RKO (cell line): ENCODE measurements around the gene SORCS2.

Experiments
- DNase-seq: peaks from one replicate; pipeline ENCODE4 v3.0.0-alpha.2; 2016; ENCODE audit warnings: low spot score

Gene SORCS2

DNA sequence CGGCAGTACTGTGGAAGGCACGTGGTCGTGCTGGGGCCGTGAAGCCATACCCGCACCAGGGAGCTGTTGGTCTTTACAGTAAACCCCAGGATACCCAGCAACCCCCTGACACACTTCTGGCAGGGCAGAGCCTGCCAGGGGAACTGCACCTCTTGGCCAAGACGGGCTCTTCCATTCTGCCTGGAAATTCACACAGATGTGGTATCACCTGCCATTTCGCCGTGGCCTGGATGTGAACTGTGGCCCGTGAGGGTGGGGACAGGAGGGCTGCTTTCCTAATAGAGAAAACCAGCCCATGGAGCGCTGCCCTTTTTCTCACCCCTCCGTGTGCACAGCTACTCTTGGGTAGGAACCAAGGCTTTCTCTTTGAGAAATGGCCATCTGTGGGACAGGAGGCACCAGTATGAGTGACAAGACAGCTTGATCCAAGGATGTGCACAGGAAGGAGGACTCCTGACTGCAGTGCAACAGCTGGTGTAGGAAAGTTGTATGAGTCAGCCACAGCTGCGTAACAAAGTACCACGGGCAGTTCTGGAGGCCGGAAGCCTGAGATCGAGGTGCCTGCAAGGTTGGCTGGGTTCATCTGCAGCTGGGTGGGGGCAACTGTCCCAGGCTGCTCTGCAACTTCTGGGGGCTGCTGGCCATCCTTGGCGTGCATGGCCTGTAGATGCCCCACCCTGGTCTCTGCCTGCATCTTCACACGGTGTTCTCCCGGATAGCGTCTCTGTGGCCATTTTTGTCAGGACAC lies 146.7 kb downstream of the SORCS2 start:
- DNase-seq = no peak

- DNase-seq = no peak
These were observed 147.6 kb downstream of the SORCS2 start for GRCh38 chr4:7339751-7340552.

DNA sequence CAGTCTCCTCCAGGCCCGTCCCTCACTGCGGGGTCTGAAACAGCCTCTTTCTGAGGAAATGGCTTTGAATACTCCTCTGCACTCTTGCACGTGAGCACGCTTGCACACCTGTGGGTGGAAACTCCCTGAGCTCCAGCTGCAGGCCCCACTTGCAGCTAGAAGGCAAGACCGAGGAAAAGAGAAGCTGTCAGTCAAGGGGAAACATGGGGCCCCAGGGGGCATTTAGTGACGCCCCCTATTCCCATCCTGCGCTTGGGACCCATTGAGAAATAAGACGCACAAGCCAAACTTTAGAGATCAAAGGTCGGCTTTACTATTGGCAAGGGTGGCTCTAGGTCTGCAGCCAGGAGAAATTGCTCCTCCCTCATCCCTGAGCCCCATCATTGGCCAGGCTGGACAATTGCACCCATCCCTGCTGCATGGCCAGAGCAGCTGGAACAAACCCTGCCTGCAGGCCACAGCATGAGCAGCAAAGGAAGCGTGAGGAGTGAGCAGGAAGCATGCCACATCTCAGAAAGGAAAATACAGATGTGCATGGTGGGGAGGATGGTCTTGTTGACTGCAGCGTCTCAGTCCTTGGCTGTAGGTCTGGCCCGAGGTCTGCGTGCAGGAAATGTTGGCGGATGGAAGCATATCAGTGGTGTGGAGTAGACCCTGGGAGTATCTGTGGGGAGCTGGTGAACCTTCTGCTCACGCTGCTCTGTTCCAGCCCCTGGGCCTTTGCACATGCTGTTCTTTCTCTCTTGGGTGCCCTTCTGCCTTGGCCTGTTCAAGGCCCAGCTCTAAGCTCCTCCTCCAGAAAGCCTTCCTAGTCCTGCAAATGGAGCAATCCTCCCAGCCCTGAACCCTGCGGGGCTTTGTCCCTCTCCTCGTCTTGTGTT lies 148.5 kb downstream of the SORCS2 start:
- no peak for DNase-seq

GRCh38 chr4:7341491-7342222 lies 149.3 kb downstream of the SORCS2 start:
- no peak for DNase-seq

DNA sequence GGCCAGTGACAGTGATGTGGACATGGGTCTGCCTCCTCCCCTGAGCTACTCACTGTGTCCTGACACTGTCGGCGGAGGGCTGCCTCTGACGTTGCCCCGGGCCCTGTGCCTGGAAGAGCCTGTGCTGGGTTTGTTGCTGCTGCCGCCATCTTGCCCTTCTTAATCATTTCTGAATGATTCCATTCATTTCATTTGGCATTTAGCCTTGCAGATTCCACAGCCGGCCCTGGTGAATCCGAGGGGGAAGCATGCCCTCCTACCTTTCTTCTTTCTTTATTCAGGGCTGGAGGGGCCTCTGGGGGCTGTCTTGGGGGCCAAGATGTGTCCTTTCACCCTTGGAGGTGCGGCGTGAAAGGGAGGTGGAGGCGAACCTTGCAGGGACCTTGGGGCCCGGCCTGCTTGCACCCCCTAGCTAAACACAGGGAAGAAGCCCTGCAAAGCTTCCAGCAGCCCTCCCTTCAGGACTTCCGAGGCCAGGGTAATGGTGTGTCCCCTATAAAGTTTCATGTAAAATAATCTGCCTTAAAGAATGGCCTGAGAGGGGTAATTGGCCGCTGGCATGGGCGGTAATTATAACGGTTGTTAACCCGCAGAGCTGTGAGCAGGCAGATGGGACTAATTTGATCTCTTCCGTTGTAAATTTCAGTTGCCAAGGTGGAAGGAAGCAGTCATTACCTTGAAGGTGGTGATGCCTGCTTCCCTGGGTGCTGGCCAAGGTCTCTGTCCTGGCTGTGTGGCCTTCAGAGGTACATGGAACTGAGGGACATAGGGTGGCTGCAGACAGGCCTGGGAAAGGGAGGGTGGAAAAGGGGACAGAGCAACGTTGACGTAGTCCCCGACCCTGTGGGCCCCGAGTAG lies 150.1 kb downstream of the SORCS2 start:
- no peak for DNase-seq

DNA sequence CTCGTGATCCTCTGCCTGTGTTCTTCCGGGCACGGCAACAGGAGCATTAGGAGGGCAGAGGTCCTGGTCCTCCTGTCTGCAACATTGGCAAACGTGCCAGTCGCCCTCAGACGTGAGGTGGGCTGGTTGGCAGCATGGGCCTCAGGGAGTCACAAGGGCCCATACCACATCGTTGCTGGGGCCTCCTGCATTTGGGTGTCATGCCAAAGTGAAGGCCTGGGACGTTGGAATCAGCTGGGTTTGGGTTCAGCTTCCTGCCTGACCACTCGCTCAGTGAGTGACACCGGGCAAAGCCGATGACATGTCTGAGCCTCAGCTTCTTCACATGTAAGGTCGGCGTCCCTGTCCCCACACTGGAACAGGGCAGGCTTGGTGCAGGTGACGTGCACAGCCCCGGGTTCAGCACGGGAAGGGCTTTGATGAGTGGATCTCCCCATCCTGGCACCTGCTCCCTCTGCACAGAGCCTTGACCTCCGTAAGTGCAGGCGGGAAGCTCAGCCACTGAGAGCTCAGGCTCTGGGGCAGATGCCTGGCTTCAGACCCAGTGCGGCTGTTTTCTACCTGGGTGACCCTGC lies 150.8 kb downstream of the SORCS2 start:
- no peak for DNase-seq

GRCh38 chr4:7343950-7344349 lies 151.6 kb downstream of the SORCS2 start:
- no peak for DNase-seq

- DNase-seq = no peak
These were observed 152.4 kb downstream of the SORCS2 start for GRCh38 chr4:7344636-7345155.

DNA sequence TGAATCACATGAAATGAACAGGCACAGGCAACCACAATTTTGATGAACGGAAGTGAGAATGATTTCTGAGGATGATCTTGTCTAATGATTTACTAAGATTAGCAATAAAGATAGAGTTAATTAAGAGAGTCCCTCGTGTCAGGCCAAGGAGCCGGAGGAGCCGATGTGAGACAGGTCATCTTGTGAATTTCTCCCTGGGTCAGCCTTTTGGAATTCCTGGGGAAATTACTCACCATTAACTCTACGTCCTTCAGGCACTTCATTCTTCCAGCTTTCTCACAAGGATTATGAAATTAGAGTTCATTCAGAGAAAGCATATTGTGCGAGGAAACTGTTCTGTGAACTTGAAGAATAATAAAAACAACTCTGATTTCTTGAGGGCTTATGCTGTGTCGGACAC lies 155.6 kb downstream of the SORCS2 start:
- DNase-seq = peak; percentile 12

- DNase-seq = no peak
These were observed 156.9 kb downstream of the SORCS2 start for GRCh38 chr4:7348946-7349900.

DNA sequence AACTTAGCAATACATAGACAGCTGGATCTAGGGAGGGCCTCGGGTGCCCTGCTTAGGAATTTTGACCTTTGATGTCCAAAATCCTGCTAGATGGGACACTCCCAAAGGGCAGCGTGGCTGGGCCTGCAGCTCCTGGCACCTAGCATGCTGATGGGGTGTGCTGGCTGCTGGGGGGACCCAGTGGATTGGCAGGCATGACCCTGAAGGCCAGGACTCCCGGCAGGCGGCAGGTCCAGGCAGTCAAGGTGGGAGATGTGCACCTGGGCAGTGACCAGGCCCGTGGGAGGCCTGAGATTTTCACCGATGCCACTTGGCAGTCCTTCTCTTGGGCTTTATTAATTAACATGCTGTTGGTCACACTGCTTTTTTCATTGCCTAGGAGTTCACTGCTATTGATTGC lies 158.1 kb downstream of the SORCS2 start:
- no peak for DNase-seq

DNA sequence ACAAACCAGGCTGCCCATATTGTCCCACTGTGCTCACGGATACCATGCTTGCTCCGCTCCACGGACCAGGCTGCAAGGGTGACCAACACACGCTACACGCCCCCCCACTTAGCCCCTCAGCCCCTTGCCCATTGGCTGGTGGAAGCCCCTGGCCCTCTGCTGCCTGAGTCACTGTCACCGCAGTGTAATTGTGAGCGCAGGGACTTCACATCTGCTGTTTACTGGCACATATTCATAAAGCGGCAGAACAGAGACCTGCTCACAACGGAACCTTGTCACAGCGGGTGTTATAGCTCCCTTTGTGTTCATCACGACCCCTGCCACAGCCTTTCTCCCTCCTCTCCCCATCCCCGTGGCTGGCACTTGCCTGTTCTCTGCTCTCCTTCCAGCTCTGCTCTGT lies 158.7 kb downstream of the SORCS2 start:
- no peak for DNase-seq

GRCh38 chr4:7352486-7352885 lies 160.1 kb downstream of the SORCS2 start:
- DNase-seq = no peak

DNA sequence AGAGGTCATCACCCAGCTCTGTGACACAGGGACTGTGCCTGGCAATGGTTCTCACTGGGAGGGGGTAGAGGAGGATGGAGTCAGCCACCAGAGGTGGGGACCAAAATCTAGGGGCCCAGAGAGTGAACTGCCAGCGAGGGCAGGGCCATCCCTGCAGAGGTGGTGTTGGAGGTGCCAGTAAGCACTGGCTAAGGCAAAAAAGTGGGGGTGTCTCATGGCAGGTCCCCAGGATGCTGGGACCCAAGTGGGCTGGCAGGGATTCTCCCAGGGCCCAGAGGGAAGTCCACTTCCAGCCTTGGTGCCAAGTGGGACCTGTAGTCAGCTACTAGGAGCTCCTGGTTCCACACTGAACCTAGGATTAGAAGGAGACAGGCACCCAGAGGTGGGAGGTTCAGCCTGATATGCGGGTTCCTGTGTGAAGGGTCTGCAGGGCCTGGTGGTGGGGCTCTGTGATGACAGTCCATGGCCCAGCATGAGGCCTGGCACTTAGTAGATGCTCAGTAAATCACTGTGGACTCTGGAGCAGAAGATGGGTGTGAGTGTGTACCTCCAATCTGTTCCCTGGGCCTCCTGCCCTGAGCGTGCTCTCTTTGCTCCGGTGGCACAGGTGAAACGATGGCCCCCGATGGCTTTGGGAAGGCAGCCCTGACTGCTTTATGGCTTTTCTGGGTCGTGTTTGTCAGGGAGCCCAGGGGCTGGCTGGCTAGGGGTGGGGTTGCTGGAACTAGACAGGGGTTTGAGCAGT lies 160.9 kb downstream of the SORCS2 start:
- DNase-seq = no peak

- DNase-seq = no peak
These were observed 161.7 kb downstream of the SORCS2 start for GRCh38 chr4:7353846-7354610.

DNA sequence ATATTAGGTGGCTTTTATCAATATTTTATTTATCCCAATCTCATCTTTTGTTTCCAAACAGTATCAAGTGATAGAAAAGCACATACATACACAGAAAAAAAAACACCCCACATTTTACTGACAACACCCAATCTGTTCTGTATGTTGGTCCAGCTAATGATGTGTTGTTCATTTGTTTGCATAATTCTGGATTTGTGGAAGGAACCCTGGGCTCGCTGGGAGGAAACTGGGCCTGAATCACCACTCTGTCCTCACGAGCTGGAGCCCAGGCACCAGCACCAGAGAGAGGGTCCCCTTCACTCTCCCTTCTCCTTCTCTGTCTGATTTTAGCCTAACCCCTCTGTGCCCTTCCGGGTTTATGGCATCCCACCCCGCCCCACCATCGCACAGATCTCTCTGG lies 162.6 kb downstream of the SORCS2 start:
- DNase-seq = no peak

- DNase-seq = no peak
These were observed 163.5 kb downstream of the SORCS2 start for GRCh38 chr4:7355795-7356194.
